ENCODE results near the gene CEL.

DNA sequence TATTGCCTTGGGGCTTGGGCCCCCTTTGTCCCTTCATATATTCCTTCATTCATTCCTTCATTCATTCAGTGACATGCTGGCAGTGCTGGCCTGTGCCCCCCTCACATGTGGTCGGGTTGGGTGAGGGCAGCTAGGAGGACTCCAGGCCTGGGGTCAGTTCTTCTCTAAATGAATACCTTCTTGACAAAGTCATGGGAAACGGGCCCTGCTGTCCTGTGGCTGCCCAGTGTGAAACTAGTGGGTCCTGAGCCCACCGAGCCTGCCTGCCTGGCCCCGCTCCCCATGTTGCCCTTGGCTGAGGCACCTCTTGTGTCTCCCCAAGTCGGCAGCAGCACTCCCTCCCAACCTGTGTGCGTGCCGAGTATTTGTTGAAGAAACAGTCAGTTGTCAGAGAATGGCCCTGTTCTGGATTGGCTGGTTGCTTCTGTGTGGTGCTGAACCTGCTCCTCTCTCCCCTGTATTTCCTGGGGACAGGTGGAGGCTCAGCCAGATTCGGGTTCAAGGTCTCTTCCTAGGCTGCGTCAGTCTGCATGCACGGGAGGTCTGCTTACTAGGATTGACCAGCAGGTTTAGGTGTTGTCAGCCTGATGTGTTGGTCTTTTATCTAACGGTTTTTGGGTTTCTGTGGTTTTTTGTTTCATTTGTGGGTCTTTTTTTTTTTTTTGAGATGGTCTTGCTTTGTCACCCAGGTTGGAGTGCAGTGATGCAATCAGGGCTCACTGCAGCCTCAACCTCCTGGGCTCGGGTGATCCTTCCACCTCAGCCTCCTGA, 3.0 kb upstream of the CEL start:
- TF ChIP-seq EP300 (IDR thresholded peaks at IDR 0.05; ENCODE audit: borderline replicate concordance) (no peak), REST (IDR thresholded peaks at IDR 0.05; ENCODE audit: low read depth) (no peak), TAF1 (IDR thresholded peaks at IDR 0.05; ENCODE audit: low read depth) (no peak)
- TF ChIP-seq, protein P1, sequence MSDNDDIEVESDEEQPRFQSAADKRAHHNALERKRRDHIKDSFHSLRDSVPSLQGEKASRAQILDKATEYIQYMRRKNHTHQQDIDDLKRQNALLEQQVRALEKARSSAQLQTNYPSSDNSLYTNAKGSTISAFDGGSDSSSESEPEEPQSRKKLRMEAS (IDR thresholded peaks at IDR 0.05): no peak
